ENCODE measurements around the gene SSBP2.

The SSBP2 gene

GRCh38 chr5:81766611-81767010 is 15.7 kb upstream of the SSBP2 start:
- no peak for DNase-seq

DNA sequence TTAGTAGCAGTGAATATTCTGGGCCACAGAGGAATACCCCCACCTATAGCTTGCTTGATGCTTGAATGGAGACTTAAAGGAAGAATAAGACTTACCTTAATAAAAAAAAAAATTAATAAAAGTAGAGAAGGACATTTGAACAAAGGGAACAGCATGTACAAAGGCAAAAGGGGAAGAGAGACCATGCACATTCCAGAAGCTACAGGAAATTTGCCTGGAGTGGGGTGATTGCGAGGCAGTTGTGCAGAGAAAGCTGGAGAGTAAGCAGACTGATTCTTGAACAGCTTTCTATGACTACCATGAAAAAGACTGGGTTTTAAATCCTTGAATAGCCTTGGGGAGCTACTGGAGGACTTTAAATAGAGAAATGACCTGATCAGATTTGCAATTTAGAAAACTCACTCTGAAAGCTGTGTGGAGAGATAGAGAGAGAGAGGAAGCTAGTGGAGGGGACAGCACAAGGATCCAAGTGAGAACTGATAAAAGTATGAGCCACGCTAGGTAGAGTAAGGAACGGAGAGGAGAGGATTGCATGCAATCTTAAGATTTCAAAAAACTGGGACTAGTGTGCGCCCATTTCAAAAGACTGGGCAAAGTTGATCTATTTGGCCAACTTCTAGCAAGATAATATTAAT is 12.5 kb upstream of the SSBP2 start:
- no peak for DNase-seq

GRCh38 chr5:81762853-81763252 is 12.0 kb upstream of the SSBP2 start:
- DNase-seq: no peak

- no peak for DNase-seq
Measured at GRCh38 chr5:81762401-81762800, 11.5 kb upstream of the SSBP2 start.

GRCh38 chr5:81761970-81762369 is 11.1 kb upstream of the SSBP2 start:
- DNase-seq: no peak

DNA sequence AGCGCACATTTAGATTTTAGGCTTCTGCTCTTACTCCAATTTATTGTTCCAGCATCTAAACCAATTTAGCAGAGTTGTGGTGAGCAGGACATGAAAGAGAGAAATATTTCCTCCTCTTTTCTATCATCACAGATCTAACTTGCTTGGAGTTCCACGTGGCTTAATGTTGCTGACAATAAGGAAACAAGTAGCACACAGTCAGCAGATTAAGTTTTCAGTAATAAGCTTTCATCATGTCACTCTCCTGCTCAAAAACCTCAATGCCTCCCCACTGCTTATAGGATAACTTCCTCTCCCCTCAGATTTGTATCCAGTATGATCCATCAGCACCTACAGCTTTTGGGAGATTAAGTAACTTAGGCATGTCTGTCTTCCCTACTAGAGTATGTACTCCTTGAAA is 10.4 kb upstream of the SSBP2 start:
- no peak for DNase-seq

GRCh38 chr5:81760521-81760920 is 9.6 kb upstream of the SSBP2 start:
- DNase-seq: no peak

DNA sequence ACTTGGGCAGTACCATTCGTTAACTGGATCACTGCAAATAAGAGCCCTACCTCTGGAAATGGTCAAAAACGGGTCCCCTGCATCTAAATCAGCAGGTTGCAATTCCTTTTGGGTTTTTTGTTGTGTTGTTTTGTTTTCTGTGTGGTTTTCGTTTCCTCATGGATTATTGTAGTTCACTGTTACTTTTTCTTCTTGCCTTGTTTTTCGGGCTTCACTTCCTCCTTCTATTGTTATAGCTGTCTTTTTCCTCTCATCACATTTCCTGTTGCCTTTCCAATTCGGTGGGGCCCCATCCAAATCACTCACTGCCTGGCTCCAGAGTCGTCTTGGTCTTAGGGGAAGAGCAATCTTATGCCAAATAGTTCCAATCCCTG is 8.7 kb upstream of the SSBP2 start:
- no peak for DNase-seq

- DNase-seq: no peak
Measured at GRCh38 chr5:81757404-81757803, 6.5 kb upstream of the SSBP2 start.

DNA sequence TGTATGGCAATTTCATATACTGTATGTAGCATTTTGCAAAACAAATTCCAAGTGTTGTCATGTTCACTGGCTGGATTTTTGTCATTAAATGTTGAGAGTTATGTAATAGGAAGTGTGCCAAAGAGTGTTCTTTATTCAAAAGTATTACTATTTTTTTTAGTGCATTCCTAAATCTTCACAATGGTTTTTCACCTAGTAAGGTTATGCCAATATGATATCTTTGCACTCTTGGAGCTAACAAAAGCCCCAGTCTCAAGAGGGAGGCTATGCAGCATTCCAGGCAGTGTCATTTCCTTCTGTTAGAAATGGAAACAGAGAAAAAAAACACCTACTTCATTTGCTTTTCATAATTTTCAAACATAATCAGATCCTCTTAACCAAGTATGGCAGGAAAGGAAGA is 5.1 kb upstream of the SSBP2 start:
- no peak for DNase-seq

- no peak for DNase-seq
Measured at GRCh38 chr5:81755320-81755719, 4.4 kb upstream of the SSBP2 start.

- DNase-seq: no peak
Measured at GRCh38 chr5:81754621-81755020, 3.7 kb upstream of the SSBP2 start.

DNA sequence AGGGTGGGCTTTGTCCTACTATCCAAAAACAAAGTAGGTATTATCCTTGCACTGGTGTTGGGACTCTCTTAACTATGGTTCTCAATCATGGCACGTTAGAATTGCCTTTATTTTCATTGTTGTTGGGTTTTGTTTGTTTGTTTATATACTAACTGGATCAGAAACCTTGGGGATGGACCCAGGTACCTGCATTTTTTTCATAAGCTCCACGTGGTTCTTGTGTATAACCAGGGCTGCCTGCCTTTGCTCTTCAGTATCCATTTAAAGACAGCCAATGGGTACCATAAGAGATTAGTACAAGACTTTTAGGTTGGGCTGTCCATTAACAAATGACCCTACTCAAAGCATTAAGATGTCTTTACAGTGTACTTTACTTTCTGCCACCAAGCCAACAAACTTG is 2.5 kb upstream of the SSBP2 start:
- DNase-seq: no peak

DNA sequence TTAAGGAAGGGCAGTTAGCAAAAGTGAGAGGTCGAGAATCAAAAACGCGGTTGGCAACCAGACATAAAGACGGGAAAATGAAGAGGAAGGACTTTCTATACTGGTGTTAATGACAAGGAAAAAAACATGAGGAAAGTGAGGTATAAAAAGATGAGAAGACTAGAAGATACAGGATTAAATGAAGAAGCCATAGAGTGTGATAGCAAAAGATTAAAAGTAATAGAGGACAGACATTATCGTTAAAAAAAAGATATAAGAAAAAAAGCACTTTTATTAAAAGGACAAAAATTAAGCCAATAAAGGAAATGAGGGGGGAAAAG is 1.7 kb upstream of the SSBP2 start:
- DNase-seq: no peak

GRCh38 chr5:81751836-81752643 is 1.1 kb upstream of the SSBP2 start:
- DNase-seq: no peak

GRCh38 chr5:81750308-81751008 is 439 bp downstream of the SSBP2 start:
- peak; percentile 1 for DNase-seq

GRCh38 chr5:81749561-81750307 is 1.2 kb downstream of the SSBP2 start:
- peak; percentile 62 for DNase-seq

GRCh38 chr5:81749192-81749560 is 1.7 kb downstream of the SSBP2 start:
- no peak for DNase-seq

DNA sequence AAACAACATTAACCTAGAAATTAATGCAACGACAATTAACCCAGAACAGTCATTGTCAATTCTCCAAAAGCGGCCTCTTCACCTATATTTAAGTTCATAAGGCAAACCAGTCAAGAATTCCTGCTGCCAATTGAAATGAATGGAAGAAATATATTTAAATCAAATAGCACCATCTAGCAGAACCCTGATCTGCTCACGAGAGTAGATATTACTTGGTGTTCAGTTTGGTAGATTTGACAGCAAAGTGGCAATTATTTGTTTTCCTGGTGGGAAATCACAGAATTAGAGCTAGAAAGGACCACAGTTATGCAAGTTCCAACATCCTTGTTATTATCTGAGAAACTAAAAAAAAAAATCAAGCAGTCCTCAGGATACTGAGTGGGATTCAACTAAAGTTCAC is 2.3 kb downstream of the SSBP2 start:
- no peak for DNase-seq

- DNase-seq: no peak
Measured at GRCh38 chr5:81747030-81747429, 3.9 kb downstream of the SSBP2 start.

DNA sequence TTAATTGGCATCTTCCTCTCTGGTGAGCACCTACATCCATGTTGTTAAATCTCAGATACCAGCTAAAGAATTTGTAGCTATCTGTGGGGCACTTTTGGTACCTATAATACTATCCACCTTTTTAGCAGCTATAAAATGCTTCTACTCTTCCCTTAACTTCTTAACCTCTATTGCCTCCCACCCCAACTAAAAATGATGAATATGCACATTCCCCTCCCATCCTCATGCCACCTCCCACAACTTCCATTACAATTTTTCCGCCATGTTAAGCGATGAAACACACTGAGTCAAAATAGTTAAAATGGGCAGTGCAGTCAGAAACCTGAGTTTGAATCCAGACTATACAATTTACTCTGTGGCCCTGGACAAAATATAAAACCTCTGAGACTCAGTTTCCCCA is 10.1 kb downstream of the SSBP2 start:
- no peak for DNase-seq

- no peak for DNase-seq
Measured at GRCh38 chr5:81739291-81739690, 11.6 kb downstream of the SSBP2 start.

- DNase-seq: no peak
Measured at GRCh38 chr5:81729276-81729675, 21.6 kb downstream of the SSBP2 start.

DNA sequence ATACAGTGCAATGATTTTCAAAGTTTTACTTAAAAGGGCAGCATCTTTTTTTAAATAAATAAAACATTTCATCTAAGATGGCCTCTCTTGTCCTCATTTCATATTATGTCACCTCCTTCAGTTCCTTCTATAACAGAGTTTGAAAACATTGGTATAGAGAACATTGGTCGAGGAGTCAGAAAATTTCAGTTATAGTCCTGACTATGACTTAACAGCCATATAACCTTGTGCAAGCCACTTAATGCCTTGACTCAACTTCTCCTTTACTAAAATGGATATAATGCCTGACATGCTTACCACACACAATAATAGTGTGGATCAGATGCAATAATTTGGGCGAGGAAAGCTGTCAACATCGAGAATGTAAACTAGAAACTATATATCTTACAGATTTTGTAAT is 22.6 kb downstream of the SSBP2 start:
- no peak for DNase-seq
